Upper lobe of left lung (tissue), 6 donors: ENCODE data around the gene CHMP1B. TPM values are rescaled to one million over a fixed set of nuclear protein-coding genes. Genes with fewer than 3 reads are reported as not detected.
A peak's percentile ranks its signal among the peaks of the same experiment; 100 is the strongest.

Experiments used
- ATAC-seq, 2 donors: fragments of 200-7000 bp; cut with Tn5 transposase; one replicate each; pipeline ENCODE4 v1.9.1; 2022; ENCODE audit warnings: mild to moderate bottlenecking in 2 of 2, moderate library complexity in 2 of 2; ENCODE audit not compliant: low FRiP score in 2 of 2
- DNase-seq, 2 donors: peaks; one replicate each; pipeline ENCODE4 v3.0.0-alpha.2; 2019 to 2020
- H3K27ac ChIP-seq, 4 donors: fragments of 200-600 bp; sonication (generic); one replicate each; pipeline ENCODE4 v1.5.1; 2016 to 2019
- H3K27me3 ChIP-seq, 4 donors: fragments of 200-600 bp; sonication (generic); one replicate each; pipeline ENCODE4 v1.5.1; 2017 to 2019
- H3K36me3 ChIP-seq, 4 donors: fragments of 200-600 bp; sonication (generic); one replicate each; pipeline ENCODE4 v1.5.1; 2016 to 2019
- H3K4me1 ChIP-seq, 4 donors: fragments of 200-600 bp; sonication (generic); one replicate each; pipeline ENCODE4 v1.5.1; 2018 to 2019
- H3K4me3 ChIP-seq, 4 donors: fragments of 200-600 bp; sonication (generic); one replicate each; pipeline ENCODE4 v1.5.1; 2017 to 2019; ENCODE audit warnings: mild to moderate bottlenecking in 2 of 4, moderate library complexity in 1 of 4
- H3K9me3 ChIP-seq, 4 donors: fragments of 200-600 bp; sonication (generic); one replicate each; pipeline ENCODE4 v1.5.1; 2018 to 2019
- EP300 ChIP-seq, 4 donors: sonication (generic); formaldehyde crosslinking; IDR thresholded peaks; one replicate each; pipeline ENCODE4 v1.5.1; 2017; ENCODE audit warnings: antibody characterized with exemption in 4 of 4, control low read depth in 2 of 4
- POLR2A ChIP-seq, 4 donors: fragments of 450-650 bp; IDR thresholded peaks; one replicate each; pipeline ENCODE4 v1.5.1; 2016 to 2017; ENCODE audit warnings: antibody characterized with exemption in 4 of 4, mild to moderate bottlenecking in 2 of 4
- POLR2AphosphoS5 ChIP-seq, 2 donors: sonication (generic); formaldehyde crosslinking; IDR thresholded peaks; one replicate each; pipeline ENCODE4 v1.5.1; 2017; ENCODE audit warnings: antibody characterized with exemption in 2 of 2
- WGBS, 2 donors: methylation state at CpG; one replicate each; pipeline ENCODE4 v1.1.5; 2017 to 2018; 5-methylcytosine and 5-hydroxymethylcytosine counted together
- total RNA-seq, 6 donors: library from RNA; depleted of rRNA in 4 of 6; stranded (reverse); fragments of >200 nt in 4 of 6; gene quantifications; one replicate each; pipeline versions ENCODE4 v1.1.0 to v1.2.1, GENCODE V29; 2016 to 2021
- TF ChIP-seq, protein P1 (sequence below), 6 experiments: fragments of 450-650 bp in 4 of 6; fragments of 200-600 bp in 2 of 6; sonication (generic) in 2 of 6; IDR thresholded peaks; one replicate each; pipeline ENCODE4 v1.5.1; 2016 to 2019; ENCODE audit warnings: antibody characterized with exemption in 6 of 6
- donor health status: DM: no; HTN: no; CAD: no; lungs with moderate emphysema.
- donor health status: DM: no; HTN: yes; CAD: no; lungs with severe emphysema.

CHMP1B gene
- total RNA-seq, 6 donors from 2014 or later: 29.3 to 61.4 (median 50.0) TPM

GRCh38 chr18:11877497-11878135, 26.4 kb downstream of the CHMP1B start:
- ATAC-seq: no peak
- Histone ChIP-seq H3K36me3 (peaks cover 0 to 13% (median 0%) of the 10 kb centered on the region in 4 donors), H3K27me3 (no peaks in the 10 kb centered on the region), H3K9me3 (no peaks in the 10 kb centered on the region), H3K4me1 (peaks cover 5 to 12% (median 8%) of the 10 kb centered on the region in 4 donors), H3K4me3 (no peak overlapping the region), H3K27ac (no peak overlapping the region)
- DNase-seq: peak in 1 of 2 donors; percentile 44
- TF ChIP-seq EP300 (IDR thresholded peaks at IDR 0.05) (no peak), POLR2A (IDR thresholded peaks at IDR 0.05) (no peak), POLR2AphosphoS5 (IDR thresholded peaks at IDR 0.05) (no peak)
- TF ChIP-seq, protein P1, sequence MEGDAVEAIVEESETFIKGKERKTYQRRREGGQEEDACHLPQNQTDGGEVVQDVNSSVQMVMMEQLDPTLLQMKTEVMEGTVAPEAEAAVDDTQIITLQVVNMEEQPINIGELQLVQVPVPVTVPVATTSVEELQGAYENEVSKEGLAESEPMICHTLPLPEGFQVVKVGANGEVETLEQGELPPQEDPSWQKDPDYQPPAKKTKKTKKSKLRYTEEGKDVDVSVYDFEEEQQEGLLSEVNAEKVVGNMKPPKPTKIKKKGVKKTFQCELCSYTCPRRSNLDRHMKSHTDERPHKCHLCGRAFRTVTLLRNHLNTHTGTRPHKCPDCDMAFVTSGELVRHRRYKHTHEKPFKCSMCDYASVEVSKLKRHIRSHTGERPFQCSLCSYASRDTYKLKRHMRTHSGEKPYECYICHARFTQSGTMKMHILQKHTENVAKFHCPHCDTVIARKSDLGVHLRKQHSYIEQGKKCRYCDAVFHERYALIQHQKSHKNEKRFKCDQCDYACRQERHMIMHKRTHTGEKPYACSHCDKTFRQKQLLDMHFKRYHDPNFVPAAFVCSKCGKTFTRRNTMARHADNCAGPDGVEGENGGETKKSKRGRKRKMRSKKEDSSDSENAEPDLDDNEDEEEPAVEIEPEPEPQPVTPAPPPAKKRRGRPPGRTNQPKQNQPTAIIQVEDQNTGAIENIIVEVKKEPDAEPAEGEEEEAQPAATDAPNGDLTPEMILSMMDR (IDR thresholded peaks at IDR 0.05): no peak
- 69 to 71% methylated on average over 10 of the region's 10 CpGs for WGBS, 2 donors

DNA sequence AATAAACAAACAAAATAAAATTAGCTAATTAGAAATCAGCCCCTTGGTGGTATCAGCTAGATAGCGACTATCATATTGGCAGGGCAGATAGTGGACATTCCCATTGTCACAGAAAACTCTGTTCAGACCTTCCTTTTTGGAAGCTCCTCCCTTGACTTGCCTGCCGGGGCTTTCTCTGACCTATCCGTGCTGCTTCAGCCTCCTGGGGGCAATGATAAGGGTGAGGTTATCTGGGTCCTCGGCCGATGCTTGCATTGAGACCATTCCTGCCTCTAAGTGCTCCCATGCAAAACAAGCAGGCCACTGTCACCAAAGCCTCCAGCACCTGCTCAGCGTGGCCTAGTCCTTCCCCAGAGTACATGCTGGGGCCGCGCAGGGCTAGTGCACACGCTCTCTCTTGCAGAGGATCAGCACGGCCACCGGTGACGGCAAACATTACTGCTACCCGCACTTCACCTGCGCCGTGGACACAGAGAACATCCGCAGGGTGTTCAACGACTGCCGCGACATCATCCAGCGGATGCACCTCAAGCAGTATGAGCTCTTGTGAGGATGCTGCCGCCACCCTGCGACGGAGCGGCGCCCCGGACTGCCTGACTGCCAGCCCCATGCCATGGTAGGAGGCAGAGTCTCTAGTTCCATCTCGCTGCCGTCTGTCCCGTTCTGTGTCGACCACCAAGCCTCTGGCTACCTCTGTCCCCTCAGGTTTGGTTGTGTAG, 29.5 kb downstream of the CHMP1B start:
- H3K27me3 ChIP-seq: no peaks in the 10 kb centered on the region
- DNase-seq (peak in 1 of 2 donors; percentile 80), ATAC-seq (no peak)
- no peak for TF ChIP-seq EP300 (IDR thresholded peaks at IDR 0.05)
- no peak for TF ChIP-seq POLR2AphosphoS5 (IDR thresholded peaks at IDR 0.05)
- TF ChIP-seq, protein P1 (IDR thresholded peaks at IDR 0.05): no peak
- TF ChIP-seq POLR2A (IDR thresholded peaks at IDR 0.05): no peak
- 96 to 97% methylated on average over 29 to 30 of the region's 30 CpGs for WGBS, 2 donors
- H3K9me3 ChIP-seq: no peaks in the 10 kb centered on the region
- H3K27ac ChIP-seq: no peak overlapping the region
- H3K4me3 ChIP-seq: no peak overlapping the region
- peaks cover 0 to 33% (median 14%) of the 10 kb centered on the region in 4 donors for H3K36me3 ChIP-seq
- peaks cover 9 to 24% (median 21%) of the 10 kb centered on the region in 4 donors for H3K4me1 ChIP-seq

DNA sequence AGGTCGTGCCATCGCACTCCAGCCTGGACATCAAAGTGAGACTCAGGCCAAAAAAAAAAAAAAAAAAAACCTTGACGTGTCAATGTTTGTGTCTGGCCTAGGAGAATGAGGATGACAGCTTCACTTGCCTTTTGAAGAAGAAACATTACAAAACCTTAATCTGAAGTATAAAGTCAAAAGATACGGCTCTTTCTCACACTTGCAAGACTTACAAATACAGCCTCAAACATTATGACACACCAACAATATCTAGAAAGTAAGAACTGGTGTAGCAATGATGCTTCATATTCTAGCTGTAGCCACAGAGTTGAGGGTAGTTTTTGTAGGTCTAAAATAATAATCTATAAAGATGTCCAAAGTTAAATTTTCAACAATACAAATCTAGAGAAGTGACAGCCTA, 31.4 kb downstream of the CHMP1B start:
- TF ChIP-seq, protein P1 (IDR thresholded peaks at IDR 0.05): no peak
- TF ChIP-seq POLR2A (IDR thresholded peaks at IDR 0.05): no peak
- TF ChIP-seq POLR2AphosphoS5 (IDR thresholded peaks at IDR 0.05): no peak
- TF ChIP-seq EP300 (IDR thresholded peaks at IDR 0.05): no peak
- peaks cover 3 to 52% (median 26%) of the 10 kb centered on the region in 4 donors for H3K36me3 ChIP-seq
- ATAC-seq (no peak), DNase-seq (no peak)
- H3K4me3 ChIP-seq: no peak overlapping the region
- H3K9me3 ChIP-seq: no peaks in the 10 kb centered on the region
- no peaks in the 10 kb centered on the region for H3K27me3 ChIP-seq
- peak overlapping the region; percentile 48 to 71 (median 58) for H3K27ac ChIP-seq
- WGBS, 2 donors: 43 to 60% methylated on average over 4 of the region's 4 CpGs
- H3K4me1 ChIP-seq: peaks cover 9 to 30% (median 21%) of the 10 kb centered on the region in 4 donors

DNA sequence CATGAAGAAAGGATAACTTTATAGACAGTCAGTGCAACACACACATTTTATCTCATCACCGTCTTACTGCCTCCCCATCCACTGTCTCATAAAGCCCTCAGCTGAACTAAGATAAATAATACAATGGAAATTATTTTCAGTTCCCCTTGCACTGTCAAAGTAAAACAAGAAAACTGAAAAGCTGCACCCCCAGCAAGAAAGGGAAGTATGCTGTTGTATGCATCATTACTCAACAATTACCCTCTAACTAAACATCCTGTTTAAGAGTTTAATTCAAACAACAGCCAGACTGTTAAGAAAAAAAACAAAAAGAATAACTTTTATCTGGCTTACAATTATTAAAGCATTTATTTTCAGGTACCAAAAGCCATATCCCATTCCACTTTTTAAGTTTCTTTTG, 31.9 kb downstream of the CHMP1B start:
- Histone ChIP-seq H3K4me3 (no peak overlapping the region), H3K27ac (peak overlapping the region; percentile 48 to 71 (median 58)), H3K27me3 (no peaks in the 10 kb centered on the region), H3K9me3 (no peaks in the 10 kb centered on the region), H3K4me1 (peaks cover 9 to 30% (median 21%) of the 10 kb centered on the region in 4 donors), H3K36me3 (peaks cover 3 to 57% (median 26%) of the 10 kb centered on the region in 4 donors)
- WGBS, 2 donors: 36 to 50% methylated on average over 1 of the region's 1 CpG
- TF ChIP-seq, protein P1 (IDR thresholded peaks at IDR 0.05): no peak
- TF ChIP-seq EP300 (IDR thresholded peaks at IDR 0.05): no peak
- no peak for TF ChIP-seq POLR2AphosphoS5 (IDR thresholded peaks at IDR 0.05)
- TF ChIP-seq POLR2A (IDR thresholded peaks at IDR 0.05): no peak
- DNase-seq (no peak), ATAC-seq (peak in 1 of 2 donors; percentile 64)
